ENCODE measurements around the gene IZUMO1. TPM values are rescaled to one million over a fixed set of nuclear protein-coding genes. Genes with fewer than 3 reads are reported as not detected.

Gene IZUMO1
- total and polyA plus RNA-seq, 9 of the 15 experiments (the other 6 are each of a cell fraction or from before 2014, with no cell fraction given): 0.14 to 2.1 (median 0.73) TPM

DNA sequence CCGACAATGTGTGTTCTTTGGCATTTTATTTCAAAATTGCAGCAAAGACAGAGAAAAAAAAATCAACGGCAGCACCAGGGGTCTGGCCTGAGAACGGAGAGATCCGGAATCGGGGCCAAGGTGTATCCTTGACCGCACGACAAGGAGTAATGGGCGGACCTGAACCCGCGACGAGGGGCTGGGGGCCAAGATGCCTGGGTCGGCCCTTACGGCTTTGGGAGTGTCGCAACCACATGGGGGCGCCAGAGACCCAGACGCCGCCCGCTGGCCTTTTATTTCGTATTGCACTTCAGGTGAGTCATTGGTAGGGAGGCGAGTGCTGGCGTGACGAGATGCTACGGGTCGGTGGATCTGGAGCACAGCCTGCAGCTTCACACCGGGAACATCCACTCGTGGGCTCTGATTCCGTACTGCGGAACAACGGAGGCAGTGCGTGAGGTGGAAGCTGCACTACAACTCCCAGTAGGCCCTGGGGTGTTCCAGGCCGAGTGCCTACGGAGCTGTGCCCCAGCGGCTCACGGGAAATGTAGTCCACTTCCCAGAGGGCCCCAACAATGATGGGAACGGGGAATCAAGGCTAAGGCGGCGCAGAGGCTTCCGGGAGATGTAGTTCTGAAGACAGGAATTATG, 48.5 kb upstream of the IZUMO1 start (continued):
- TF ChIP-seq TOE1 (IDR thresholded peaks at IDR 0.05; ENCODE audit: borderline replicate concordance) (peak; percentile 66; the same call in 1 of the 2 replicates), TOE1 (CRISPR knock-in tag; IDR thresholded peaks at IDR 0.05; ENCODE audit: borderline replicate concordance, low read depth) (peak; percentile 64; the same call in 1 of the 2 replicates), ZNF780A (CRISPR knock-in tag; IDR thresholded peaks at IDR 0.05) (no peak), RBM17 (IDR thresholded peaks at IDR 0.05; ENCODE audit: borderline replicate concordance, low read depth, low read length) (no peak)
- TF ChIP-seq, protein P1, sequence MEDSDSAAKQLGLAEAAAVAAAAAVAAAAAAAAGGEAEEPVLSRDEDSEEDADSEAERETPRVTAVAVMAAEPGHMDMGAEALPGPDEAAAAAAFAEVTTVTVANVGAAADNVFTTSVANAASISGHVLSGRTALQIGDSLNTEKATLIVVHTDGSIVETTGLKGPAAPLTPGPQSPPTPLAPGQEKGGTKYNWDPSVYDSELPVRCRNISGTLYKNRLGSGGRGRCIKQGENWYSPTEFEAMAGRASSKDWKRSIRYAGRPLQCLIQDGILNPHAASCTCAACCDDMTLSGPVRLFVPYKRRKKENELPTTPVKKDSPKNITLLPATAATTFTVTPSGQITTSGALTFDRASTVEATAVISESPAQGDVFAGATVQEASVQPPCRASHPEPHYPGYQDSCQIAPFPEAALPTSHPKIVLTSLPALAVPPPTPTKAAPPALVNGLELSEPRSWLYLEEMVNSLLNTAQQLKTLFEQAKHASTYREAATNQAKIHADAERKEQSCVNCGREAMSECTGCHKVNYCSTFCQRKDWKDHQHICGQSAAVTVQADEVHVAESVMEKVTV (CRISPR knock-in tag; IDR thresholded peaks at IDR 0.05): peak; percentile 87
- TF ChIP-seq, protein P2, sequence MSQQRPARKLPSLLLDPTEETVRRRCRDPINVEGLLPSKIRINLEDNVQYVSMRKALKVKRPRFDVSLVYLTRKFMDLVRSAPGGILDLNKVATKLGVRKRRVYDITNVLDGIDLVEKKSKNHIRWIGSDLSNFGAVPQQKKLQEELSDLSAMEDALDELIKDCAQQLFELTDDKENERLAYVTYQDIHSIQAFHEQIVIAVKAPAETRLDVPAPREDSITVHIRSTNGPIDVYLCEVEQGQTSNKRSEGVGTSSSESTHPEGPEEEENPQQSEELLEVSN (IDR thresholded peaks at IDR 0.05; ENCODE audit: borderline replicate concordance in 1 of 2, extremely low read depth in 1 of 2, insufficient read depth in 1 of 2, insufficient read length in 1 of 2, low read depth in 1 of 2, low read length in 1 of 2, poor library complexity in 1 of 2, severe bottlenecking in 1 of 2): no peak
- TF ChIP-seq, protein P3, sequence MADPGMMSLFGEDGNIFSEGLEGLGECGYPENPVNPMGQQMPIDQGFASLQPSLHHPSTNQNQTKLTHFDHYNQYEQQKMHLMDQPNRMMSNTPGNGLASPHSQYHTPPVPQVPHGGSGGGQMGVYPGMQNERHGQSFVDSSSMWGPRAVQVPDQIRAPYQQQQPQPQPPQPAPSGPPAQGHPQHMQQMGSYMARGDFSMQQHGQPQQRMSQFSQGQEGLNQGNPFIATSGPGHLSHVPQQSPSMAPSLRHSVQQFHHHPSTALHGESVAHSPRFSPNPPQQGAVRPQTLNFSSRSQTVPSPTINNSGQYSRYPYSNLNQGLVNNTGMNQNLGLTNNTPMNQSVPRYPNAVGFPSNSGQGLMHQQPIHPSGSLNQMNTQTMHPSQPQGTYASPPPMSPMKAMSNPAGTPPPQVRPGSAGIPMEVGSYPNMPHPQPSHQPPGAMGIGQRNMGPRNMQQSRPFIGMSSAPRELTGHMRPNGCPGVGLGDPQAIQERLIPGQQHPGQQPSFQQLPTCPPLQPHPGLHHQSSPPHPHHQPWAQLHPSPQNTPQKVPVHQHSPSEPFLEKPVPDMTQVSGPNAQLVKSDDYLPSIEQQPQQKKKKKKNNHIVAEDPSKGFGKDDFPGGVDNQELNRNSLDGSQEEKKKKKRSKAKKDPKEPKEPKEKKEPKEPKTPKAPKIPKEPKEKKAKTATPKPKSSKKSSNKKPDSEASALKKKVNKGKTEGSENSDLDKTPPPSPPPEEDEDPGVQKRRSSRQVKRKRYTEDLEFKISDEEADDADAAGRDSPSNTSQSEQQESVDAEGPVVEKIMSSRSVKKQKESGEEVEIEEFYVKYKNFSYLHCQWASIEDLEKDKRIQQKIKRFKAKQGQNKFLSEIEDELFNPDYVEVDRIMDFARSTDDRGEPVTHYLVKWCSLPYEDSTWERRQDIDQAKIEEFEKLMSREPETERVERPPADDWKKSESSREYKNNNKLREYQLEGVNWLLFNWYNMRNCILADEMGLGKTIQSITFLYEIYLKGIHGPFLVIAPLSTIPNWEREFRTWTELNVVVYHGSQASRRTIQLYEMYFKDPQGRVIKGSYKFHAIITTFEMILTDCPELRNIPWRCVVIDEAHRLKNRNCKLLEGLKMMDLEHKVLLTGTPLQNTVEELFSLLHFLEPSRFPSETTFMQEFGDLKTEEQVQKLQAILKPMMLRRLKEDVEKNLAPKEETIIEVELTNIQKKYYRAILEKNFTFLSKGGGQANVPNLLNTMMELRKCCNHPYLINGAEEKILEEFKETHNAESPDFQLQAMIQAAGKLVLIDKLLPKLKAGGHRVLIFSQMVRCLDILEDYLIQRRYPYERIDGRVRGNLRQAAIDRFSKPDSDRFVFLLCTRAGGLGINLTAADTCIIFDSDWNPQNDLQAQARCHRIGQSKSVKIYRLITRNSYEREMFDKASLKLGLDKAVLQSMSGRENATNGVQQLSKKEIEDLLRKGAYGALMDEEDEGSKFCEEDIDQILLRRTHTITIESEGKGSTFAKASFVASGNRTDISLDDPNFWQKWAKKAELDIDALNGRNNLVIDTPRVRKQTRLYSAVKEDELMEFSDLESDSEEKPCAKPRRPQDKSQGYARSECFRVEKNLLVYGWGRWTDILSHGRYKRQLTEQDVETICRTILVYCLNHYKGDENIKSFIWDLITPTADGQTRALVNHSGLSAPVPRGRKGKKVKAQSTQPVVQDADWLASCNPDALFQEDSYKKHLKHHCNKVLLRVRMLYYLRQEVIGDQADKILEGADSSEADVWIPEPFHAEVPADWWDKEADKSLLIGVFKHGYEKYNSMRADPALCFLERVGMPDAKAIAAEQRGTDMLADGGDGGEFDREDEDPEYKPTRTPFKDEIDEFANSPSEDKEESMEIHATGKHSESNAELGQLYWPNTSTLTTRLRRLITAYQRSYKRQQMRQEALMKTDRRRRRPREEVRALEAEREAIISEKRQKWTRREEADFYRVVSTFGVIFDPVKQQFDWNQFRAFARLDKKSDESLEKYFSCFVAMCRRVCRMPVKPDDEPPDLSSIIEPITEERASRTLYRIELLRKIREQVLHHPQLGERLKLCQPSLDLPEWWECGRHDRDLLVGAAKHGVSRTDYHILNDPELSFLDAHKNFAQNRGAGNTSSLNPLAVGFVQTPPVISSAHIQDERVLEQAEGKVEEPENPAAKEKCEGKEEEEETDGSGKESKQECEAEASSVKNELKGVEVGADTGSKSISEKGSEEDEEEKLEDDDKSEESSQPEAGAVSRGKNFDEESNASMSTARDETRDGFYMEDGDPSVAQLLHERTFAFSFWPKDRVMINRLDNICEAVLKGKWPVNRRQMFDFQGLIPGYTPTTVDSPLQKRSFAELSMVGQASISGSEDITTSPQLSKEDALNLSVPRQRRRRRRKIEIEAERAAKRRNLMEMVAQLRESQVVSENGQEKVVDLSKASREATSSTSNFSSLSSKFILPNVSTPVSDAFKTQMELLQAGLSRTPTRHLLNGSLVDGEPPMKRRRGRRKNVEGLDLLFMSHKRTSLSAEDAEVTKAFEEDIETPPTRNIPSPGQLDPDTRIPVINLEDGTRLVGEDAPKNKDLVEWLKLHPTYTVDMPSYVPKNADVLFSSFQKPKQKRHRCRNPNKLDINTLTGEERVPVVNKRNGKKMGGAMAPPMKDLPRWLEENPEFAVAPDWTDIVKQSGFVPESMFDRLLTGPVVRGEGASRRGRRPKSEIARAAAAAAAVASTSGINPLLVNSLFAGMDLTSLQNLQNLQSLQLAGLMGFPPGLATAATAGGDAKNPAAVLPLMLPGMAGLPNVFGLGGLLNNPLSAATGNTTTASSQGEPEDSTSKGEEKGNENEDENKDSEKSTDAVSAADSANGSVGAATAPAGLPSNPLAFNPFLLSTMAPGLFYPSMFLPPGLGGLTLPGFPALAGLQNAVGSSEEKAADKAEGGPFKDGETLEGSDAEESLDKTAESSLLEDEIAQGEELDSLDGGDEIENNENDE (IDR thresholded peaks at IDR 0.05; ENCODE audit: low read depth, low read length): no peak
